HG02623 (cell line): ENCODE data around the gene EFNA5.
"Not testable (repeated sequence)": the region's sequence is repeated elsewhere in the genome, so short reads cannot be mapped to it uniquely, and the experiment has no call there.

Experiments
- ATAC-seq: cut with Tn5 transposase; IDR thresholded peaks from one replicate; pipeline ENCODE4 v1.9.1; 2021; ENCODE audit warnings: moderate library complexity; ENCODE audit not compliant: unreplicated experiment

The EFNA5 gene

GRCh38 chr5:107377277-107377609, 293.5 kb downstream of the EFNA5 start:
- ATAC-seq = no peak

DNA sequence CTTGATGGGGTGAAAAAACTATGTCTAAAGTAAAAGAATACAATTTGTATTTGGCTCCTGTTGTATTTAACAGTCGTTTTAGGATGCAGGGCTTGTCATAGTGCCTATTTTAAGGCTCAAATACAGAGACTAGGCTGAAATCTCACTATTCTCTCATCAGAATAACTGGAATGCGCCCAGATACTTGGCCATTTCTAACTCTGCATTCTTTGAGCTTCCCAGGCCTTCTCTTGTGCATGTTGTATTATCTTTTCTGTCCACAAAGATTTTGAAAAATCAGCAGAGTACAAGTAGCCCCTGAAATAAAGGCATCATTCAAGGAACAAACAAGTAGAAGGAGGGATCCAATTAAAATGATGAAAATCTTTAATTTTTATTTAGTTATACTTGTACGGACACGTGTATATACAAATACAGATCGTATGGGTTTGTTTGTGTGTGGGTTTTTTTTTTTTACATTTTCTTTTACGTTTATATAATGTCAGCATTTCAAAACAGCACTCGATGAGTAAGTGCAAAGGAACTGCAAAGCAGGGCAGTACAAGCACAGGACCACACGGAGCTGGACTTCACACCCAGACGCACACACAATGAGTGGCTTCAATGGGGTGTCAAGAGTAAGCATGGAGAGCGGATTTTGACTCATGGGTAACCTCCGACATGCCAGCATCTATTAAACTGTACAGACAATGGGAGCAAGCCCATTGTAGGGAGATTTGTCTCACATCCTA, 294.0 kb downstream of the EFNA5 start:
- ATAC-seq = no peak

DNA sequence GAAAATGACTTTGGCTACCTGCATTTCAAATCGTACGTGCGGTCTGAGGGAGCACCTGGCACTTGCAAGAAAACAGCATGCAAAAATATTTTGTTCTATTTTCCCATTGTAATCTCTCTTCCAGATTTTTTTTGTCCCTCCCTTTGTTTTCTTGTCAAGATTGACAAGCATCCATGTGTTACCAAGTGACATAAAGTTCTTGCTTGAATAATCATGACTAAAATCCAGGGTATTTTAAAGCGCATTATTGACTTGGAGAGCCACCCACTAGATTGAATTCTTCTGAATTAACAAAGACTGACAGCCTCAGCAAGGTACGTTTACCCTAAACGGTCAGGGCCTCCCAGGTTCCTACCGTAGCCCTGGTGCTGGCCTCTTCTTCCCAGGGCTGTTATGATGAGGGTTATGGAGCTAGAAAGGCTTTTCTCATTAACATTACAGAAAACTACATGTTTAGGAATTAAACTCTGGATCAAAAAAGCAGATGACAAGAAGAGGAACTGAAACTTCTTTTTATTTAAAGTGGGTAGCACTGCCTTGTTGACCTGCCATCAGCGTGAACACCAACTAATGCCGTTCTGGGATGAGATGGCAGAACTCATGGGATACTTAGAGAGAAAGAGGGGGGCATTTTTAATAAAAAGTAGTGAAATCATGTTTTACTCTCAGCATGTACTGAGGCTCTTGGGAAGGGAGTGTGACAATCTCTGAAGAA, 297.0 kb downstream of the EFNA5 start:
- peak; percentile 65 for ATAC-seq

- no peak for ATAC-seq
Observed at GRCh38 chr5:107372723-107373450, 297.9 kb downstream of the EFNA5 start.

GRCh38 chr5:107370396-107370968, 300.3 kb downstream of the EFNA5 start:
- ATAC-seq = no peak

DNA sequence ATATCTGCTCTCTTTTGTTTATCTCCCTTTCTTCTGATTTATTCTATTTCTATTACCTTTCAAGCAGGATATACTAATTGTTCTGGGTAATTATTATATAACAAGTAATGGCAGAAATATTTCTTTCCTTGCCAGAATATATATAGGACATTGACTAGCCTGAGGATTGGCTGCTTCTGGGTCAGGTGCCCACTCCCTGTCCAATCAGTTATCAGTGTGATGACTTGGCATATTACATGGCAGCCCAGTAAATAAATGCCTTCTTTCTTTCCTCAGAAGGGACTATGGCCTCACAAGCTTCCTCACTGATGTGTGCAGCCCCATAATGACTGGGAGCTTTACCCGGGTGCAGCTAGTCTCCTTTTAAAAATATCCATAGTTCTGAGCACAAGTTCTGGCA, 301.1 kb downstream of the EFNA5 start:
- no peak for ATAC-seq

DNA sequence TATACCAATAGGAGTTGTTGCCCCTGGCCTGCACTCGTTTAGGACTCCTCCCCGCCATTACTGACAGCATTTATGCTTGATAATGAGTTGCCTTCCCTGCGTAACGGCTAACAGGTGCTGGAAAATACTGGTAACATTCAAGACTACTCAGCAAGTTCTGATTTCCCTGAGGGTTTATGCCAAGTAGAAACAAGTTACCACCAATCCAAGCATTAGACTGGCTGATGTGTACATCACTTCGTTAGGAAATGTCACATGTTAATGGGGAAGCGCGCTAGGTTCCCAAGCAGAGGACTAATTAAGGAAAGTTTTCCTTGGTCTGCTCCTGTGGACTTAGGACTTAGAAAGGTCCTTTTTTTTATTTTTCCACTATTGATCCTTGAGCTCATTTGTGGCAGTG, 302.1 kb downstream of the EFNA5 start:
- ATAC-seq = no peak

- ATAC-seq = no peak
Observed at GRCh38 chr5:107367939-107368338, 302.8 kb downstream of the EFNA5 start.

DNA sequence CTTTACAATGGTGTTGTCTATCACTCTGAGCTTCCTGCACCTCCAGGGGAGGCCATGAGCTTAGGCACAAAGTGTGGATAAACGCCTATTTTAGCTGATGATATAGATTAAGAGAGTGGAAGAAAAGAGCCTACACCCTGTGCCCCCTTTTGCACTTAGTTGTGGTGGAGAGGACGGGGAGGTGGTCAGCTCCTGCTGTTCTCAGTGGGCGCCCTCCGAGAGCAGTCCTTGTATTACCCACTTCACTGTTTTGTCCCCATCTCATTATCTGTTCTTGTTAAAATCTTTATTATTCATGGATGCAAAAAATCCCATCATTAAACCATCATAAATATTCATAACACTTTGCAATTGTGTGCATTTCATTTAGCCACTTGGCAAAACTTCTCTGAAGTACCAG, 303.3 kb downstream of the EFNA5 start:
- no peak for ATAC-seq

- peak; percentile 36 for ATAC-seq
Observed at GRCh38 chr5:107365320-107366109, 305.2 kb downstream of the EFNA5 start.

DNA sequence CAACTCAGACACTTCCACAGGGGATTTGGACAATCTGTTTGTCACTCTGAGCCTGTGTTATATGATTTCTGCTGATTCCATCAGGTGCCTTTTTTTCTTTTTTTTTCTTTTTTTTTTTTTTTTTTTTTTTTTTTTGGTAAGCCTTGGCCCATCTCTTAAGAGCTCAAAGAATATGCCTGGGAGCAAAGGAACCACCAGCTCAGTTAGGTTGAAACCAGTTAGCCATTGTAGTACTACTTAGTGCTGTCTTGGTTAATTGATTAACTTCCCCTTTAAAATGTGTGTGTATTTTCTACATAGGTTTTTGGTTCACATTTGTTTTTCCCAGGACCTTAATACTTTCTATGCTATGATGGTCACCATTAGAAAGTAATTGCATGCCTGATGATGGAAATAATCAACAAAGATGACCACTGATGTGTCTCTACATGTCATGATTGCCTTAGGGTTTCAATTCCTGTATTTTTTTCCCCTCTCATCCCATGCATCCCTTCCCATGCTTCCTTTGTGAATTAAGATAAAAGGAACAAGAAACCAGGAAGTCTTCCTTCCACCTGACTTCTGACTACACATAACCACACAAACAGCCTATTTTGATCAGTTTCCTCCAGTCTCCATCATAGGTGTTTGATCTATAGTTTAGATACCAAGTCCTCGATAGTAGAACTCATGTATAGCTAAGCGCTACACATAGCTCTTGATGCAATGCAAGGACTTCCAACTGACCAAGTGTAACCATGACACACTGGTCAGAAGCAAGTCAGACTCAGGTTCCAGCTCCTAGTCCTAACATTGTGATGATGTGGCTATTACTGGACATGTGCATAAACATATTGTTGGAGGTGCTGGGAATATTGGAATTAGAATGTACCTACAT, 306.1 kb downstream of the EFNA5 start:
- ATAC-seq = peak; percentile 9

DNA sequence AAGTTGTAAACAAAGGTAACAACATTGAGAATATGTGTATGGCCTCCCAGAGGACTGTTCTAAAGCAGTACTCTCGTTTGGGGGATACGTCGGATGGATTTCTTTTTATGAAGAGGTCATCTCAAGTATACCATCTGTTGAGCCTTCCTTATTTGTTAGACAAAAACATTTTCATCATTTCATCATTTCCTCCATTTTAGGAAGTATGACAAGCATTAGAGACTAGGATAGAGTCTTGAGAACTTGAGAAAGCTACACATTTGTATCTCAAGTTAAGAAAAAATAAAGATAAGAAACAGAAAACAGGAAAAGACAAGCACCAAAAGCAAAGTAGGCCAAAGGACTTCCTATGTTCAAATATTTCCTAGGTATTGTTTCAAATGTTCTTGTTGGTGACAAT, 307.0 kb downstream of the EFNA5 start:
- ATAC-seq = no peak

DNA sequence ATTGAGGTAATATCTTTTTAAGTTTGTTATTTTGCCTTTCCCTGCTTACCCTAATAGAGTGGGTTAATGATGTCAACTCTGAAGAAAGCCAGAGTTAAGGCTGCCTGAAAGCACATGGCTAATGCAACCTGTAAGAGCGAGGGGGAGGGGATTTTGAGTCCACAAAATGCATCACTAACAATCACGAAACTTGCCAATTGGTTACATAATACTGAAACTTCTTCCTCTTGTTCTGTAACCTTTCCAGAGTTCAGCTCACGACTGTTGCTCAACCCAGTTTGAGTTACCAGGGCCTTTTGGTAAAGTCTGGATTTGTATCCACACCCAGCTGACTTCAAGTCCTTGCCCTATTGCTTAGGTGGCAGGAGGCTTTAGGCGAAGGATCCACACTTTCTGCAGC, 308.8 kb downstream of the EFNA5 start:
- ATAC-seq = no peak

DNA sequence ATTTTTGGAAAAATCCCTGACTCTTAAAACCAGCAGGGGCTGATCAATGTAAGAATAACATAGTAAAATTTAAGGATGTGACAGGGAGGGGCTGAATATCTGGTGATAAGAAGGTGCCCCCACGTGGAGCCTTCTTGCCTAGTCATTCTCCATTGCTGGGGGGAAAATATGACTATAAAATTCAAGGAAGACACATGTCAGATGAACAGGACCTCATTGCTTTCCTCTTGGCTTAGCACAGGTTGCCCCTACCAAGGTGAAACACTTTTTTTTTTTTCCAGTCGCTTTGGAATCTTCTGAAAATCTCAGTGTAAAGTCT, 310.9 kb downstream of the EFNA5 start:
- no peak for ATAC-seq

- no peak for ATAC-seq
Observed at GRCh38 chr5:107359033-107359915, 311.5 kb downstream of the EFNA5 start.

GRCh38 chr5:107356891-107357290, 313.8 kb downstream of the EFNA5 start:
- ATAC-seq = no peak

DNA sequence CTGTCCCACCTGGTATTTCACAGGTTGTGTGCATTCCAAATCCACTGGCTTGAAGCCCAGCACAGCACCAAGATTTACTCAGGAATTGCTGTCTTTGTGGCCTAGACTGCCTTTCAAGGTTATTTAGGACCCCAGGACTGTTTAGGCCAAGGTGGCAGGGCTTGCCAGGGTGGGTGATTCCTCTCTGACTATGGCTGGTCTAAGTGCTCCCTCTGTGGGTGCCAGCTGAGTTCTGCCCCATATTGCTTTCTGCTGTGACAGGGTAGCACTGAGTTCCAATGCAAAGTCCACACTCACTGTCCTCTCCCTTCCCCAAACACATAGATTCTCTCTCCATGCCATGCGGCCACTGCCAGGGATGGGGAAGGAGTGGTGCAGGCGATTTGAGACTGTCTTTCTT, 318.2 kb downstream of the EFNA5 start:
- ATAC-seq = no peak

DNA sequence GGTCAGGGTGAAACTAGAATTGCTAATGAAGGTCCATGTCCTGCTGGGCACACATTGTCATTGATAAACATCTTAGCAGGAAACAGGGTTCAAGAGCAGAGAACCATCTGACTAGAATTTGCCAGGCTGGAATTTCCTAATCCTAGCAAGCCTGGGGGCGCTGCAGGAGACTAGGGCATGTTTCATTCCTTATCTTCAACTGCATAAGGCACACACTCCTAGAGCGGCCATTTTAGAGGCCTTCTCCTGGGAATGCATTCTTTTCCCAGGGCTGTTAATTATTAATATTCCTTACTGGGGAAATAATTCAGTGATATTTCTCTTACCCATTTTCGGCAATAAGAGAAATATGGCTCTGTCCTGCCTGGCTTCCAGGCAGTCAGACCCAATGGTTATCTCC, 324.2 kb downstream of the EFNA5 start:
- not testable (repeated sequence) for ATAC-seq

GRCh38 chr5:107342371-107342770, 328.4 kb downstream of the EFNA5 start:
- no peak for ATAC-seq
